DMS 273 (cell line): ENCODE results near the gene SGSM2.

Source experiments
- DNase-seq: peaks from one replicate; lab custom pipeline; 2025; ENCODE audit not compliant: unreplicated experiment; lab: John Stamatoyannopoulos, UW

The SGSM2 gene

GRCh38 chr17:2335726-2336214, 1.5 kb upstream of the SGSM2 start:
- peak; percentile 28 for DNase-seq

GRCh38 chr17:2336215-2336851, 968 bp upstream of the SGSM2 start, which contains the start of gene TSR1:
Gene TSR1 (minus strand): TSS chr17:2336457. CDS start chr17:2336427, 30 bp downstream.
- peak; percentile 95 for DNase-seq

- peak; percentile 69 for DNase-seq
Measured at GRCh38 chr17:2337544-2338314, 428 bp downstream of the SGSM2 start.

DNA sequence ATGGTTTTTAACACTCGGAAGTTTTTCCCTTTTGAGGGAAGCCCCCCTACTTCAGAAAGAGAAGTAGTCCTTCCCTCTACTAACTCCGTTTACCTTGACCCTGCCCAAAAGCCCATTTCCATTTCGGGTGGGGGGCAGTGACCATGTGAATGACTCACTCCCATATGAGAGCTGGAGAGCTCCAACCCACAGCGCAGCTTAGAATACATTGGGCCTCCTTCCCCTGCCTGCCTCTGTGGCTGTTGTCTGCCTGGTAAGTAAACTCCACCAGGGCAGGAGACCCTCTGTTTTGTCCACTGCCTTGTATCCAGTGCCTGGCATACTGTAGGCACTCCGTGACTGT, 985 bp downstream of the SGSM2 start:
- DNase-seq: no peak

DNA sequence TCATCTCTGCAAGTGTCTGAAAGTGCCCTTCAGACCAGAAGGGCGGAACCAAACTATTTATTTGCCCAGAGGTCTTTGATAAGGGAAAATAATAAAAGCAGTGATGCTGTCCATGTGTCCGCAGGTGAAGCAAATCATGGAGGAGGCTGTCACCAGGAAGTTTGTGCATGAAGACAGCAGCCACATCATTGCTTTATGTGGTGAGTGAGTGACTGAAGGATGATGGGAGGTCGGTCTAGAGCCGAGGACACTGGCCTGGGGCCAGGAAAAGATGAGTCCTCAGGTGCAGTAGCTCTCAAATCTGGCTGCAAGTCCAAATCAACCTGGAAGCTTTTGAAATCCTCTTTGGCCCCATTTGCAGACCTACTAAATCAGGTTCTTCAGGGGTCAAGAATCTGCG, 6.1 kb downstream of the SGSM2 start:
- no peak for DNase-seq

GRCh38 chr17:2344528-2344927, 7.2 kb downstream of the SGSM2 start:
- no peak for DNase-seq

- DNase-seq: no peak
Measured at GRCh38 chr17:2346475-2346874, 9.2 kb downstream of the SGSM2 start.

- peak; percentile 93 for DNase-seq
Measured at GRCh38 chr17:2347805-2348685, 10.7 kb downstream of the SGSM2 start.

DNA sequence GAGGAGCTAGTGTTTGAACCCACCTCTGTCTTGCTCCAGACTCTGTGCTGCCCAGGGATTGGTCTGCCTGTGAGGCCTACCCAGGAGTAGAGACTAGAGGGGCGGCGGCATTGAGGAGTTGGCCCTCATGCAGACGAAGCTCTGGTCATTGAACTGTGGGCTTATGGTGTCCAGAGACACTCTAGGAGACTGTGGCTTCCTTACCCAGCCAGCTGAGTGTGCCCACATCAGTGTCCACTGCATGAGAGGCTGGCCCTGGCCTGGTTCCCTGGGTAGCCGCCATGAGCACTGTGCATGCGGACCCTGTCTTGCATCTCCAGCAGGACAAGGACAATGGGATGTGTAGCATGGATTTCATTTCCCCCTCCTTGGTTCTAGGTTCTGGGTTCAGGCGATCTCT, 14.0 kb downstream of the SGSM2 start:
- DNase-seq: no peak

DNA sequence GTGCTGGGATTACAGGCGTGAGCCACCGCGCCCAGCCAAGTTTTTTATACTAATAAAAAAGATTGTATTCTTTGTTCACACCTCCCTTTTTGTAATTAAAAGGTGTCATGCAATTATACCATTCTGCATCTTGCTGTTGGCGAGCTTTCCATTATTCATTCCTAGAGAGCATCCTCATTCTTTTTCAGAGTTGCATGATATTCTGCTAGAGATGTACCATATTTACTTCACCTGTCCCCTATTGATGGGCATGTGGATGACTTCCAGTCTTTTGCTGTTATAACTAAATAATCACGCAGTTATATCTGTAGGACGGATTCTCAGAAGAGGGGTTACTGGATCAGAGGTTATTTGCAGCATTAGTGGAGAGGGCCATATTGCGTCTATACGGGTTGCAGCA, 17.0 kb downstream of the SGSM2 start:
- DNase-seq: no peak

GRCh38 chr17:2357237-2357636, 19.9 kb downstream of the SGSM2 start:
- no peak for DNase-seq

DNA sequence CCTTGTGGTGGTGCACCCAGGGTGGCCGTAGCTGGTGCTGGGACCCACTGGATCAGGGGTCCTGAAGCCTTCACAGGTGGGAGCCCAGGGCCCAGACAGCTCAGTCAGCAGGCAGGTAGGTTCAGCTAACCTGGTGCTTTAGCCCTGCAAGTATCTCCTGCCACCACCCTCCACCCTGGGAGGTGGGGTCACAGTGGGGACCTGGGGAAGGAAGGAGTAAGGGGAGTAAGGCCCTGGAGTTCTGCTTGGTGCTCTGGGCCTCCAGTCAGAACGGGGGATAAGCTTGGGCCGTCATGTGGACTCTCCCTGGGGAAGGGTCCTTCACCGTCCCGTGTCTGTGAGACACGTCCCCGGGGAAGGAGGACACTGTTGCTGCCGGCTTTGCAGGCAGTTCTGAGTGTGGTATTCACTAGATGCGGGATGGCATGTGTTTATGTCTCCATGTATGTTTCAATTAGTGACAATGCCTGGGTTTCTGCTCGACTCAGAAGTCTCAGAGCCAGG, 20.7 kb downstream of the SGSM2 start:
- DNase-seq: no peak

- no peak for DNase-seq
Measured at GRCh38 chr17:2361010-2361760, 23.9 kb downstream of the SGSM2 start.

DNA sequence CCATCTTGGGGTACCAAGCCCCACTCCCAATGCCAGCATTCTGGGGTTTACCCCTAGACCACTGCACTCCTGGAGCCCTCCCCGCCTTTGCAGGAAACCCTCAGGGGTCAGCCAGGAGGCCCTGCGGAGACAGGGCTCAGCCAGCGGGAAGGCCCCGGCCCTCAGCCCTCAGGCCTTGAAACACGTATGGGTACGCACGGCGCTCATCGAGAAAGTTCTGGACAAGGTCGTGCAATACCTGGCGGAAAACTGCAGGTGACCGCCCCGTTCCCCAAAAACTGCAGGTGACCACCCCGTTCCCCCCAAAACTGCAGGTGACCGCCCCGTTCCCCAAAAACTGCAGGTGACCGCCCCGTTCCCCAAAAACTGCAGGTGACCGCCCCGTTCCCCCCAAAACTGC, 24.7 kb downstream of the SGSM2 start:
- DNase-seq: no peak

- no peak for DNase-seq
Measured at GRCh38 chr17:2362416-2362815, 25.1 kb downstream of the SGSM2 start.

DNA sequence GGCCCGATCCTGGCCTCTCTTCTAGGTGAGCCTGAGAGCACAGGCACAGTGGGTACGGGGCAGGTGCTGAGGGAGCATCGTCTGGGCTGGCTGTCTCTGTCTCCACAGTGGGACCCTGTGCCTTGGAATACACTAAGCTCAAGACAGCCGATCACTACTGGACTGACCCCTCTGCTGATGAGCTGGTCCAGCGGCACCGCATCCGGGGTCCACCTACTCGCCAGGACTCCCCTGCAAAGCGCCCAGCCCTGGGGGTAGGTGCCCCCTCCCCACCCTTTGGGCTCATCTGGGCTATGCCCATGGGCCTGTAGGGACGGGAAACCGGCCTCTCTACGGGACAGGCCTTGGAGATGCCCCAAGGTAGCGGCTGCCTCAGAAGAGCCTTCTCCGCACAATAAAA, 25.6 kb downstream of the SGSM2 start:
- DNase-seq: no peak

- DNase-seq: no peak
Measured at GRCh38 chr17:2363318-2363717, 26.0 kb downstream of the SGSM2 start.

GRCh38 chr17:2363851-2364762, 26.8 kb downstream of the SGSM2 start:
- no peak for DNase-seq

- DNase-seq: no peak
Measured at GRCh38 chr17:2364763-2365116, 27.4 kb downstream of the SGSM2 start.

- DNase-seq: no peak
Measured at GRCh38 chr17:2365132-2365531, 27.8 kb downstream of the SGSM2 start.
